ENCODE measurements around the gene SAT2.

DNA sequence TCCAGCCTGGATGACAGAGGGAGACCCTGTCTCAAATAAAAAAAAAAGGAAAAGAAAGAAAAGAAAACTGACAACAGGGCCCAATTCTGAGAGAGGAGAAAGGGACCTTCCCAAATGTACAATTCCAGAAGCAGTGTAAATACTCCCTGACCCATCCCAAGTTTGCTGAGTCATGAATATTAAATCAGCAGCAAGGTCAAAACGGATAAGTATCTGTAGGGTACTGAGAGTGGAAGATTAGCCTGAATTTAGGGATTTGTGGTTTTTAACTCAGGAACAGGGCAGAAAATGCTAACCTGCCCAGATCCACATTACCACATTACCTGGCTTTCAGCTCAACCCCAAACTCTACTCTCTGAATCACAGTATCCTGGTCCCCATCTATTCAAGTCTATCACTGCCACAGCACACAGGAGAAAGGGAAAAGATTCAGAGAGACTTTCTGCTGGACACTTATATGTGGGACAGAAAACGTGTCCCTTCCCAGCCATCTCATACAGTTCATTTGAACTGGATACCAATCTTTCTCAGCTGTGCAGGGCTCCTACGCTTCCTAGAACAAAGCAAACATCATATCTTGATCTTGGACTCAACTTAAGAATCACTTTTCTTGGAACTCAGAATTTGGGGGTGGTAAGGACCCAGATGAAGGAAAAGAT, 15.9 kb downstream of the SAT2 start:
- TF ChIP-seq POLR2AphosphoS5 (IDR thresholded peaks at IDR 0.05; ENCODE audit: low read depth, low read length): no peak
- no peak for TF ChIP-seq POLR2A (IDR thresholded peaks at IDR 0.05; ENCODE audit: low read depth, low read length)

All from GM12892 (cell line).